T-helper 1 cell (primary cell): Measurements from ENCODE around the gene TSHZ1.
A peak's percentile ranks its signal among the peaks of the same experiment; 100 is the strongest.

ENCODE experiments used
- DNase-seq, 5 donors: peaks; one replicate each; pipeline ENCODE4 v3.0.0-alpha.2; 2012 to 2020

The TSHZ1 gene

DNA sequence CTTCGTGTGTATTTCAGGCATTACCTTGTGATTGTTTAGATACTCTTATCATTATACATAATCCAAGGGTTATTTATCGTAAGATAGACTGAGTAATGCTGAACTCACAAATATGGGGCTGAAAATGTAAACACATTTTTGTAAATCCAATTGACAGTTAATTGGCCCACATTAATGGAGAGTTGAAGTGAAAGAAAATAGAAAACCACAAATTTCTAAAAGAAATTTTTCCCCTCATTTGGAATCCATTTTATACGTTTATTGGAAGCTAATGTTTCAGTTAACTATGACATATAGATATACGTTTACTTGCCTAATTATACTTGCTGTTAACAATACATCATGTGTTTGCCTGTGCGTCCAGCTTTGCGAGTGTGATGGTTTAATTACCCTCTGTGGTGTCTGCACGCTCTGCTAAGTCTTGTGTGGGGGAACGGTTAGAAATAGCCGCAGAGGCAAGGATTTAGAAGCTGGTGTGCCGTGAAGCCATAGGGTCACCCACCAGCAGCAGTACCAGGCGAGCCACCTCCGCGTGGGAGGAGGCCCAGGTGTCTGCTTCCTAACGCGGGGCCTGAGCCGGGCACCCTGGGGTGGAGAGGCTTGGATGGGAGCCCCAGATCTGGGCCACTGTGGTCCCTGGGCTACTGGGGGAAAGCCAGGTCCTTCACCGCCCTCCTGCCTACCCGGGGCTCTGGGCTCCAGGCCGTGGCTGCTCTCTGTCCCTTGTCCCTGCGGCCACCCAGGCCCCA, 38.0 kb downstream of the TSHZ1 start:
- no peak for DNase-seq

DNA sequence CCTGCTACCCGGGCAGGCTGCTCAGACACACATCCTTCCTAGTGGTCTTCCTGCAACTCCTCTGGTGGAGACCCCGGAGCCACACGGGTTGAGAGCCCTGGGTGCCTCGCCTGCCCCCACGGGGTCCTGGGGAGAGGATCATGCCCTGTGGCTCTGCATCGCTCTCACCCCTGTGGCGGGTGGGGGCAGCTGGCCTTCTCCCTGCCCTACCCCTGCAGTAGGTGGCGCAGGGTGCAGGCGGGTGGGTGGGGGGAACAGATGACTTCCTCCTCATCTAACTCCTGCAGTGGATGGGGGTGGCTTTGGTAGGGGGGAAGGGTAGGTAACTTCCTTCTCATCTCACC, 38.5 kb downstream of the TSHZ1 start:
- DNase-seq = no peak

DNA sequence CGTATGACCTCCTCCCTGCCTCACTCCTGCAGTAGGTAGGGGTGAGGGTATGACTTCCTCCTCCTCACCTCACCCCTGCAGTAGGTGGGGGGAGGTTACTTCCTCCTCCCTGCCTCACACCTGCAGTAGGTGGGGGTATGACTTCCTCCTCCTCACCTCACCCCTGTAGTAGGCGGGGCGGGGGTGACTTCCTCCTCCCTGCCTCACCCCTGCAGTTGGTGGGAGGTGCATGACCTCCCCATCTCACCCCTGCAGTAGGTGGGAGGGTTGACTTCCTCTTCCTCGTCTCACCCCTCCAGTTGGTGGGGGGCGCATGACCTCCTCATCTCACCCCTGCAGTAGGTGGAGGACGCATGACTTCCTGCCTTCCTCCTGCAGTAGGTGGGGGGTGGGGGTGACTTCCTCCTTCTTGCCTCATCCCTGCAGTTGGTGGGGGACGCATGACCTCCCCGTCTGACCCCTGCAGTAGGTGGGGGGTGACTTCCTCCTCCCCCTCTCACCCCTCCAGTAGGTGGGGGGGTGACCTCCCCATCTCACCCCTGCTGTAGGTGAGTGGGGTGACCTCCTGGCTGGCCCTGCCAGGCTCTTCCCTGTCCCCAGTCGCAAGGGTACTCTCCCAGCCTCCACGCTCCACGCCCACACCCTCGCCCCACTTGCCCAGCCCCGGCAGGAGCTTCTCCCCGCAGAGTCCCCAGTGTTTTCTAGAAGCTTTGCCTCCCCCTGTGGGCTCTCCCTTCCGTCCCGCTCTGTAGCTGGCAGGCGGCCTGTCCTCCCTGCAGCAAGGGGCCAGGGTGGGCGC, 39.3 kb downstream of the TSHZ1 start:
- DNase-seq = peak in 1 of 5 donors; percentile 29

DNA sequence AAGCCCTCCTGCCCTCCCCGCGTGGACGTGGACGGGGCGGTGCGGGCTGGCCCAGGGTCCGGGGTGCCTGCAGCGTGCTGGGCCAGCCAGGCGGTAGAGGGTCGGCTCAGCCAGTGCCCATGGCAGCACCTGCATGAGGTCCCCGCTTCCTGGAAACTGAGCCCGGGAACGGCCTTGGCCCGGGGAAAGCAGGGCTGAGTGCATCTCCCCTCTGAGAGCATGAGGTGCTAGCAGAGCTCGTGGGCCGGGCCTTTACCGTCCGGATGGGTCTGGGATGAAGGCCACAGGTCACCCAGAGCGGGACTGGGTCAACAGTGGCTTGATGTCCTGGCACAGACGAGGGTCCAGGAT, 39.8 kb downstream of the TSHZ1 start:
- DNase-seq = no peak

GRCh38 chr18:75251466-75251865, 40.9 kb downstream of the TSHZ1 start:
- DNase-seq = no peak

DNA sequence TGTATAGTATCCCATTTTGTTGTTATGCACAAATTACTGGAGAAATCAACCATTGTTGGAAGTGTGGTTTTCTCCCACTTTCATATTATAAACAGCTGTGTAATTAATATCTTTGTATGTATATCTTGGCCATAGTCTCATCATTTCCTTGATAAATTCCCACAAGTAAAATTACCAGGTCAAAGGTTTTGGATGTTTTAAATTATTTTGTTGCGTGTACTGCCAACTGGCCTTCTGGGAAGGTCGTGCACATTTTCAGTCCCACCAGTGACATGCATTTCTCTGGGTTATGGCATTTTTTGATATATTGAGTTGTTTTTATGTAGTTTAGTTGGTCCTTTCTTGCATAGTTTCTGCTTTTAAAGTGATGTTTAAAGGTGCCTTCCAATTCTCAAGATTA, 41.5 kb downstream of the TSHZ1 start:
- no peak for DNase-seq

DNA sequence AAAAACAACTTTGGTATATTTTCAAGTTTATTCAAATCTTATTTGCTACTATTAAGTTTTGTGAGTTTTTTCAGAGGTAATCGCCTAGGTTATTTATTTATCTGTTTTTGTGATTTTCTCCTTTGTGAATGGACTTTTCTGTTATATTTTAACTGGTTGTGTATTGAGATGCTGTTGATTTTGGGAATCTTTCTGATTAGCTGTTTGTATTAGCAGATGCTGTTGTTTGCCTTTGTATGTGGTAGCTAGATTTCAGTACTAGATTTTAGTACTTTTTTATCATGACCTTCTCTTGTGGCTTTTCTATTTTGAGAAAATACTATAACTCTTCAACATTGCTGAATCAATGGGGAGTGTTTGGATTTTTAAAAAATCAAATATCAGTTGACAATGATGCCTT, 42.4 kb downstream of the TSHZ1 start:
- no peak for DNase-seq

DNA sequence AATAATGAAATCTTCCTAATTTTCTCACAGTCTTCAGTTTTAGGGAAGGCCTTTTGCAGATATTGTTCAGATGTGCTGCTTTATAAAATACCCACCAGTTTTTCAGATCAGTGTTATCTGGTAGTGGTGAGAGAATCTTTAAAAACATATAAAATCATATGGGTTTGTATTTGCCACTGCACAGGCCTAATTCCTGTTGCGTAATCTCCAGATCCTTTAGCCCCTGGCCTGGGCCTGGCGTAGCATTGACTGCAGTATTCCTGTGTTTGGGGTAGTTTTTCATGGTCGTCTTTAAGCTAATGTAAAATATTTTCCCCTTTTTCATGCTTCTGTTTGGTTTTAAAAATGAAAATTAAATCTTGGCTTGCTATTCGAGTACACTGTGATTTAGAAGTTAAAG, 43.2 kb downstream of the TSHZ1 start:
- no peak for DNase-seq

DNA sequence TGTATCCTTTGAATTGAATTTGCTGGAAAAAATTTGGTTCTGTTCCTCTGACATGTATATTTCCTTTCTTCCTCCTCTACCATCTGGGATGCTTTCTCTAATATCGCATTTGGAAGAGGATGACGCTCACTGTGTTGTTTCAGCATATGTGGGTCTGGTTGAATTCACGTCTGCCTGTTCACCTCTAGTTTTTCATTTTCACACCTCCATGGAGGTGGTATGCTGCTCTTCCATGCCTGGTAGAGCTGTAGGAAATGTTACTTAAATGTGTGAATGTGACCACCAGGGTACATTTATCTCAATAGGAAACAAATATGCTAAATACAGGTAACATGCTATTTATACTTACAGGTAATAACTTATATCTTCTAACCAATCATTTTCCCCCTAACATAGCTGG, 44.5 kb downstream of the TSHZ1 start:
- DNase-seq = no peak

DNA sequence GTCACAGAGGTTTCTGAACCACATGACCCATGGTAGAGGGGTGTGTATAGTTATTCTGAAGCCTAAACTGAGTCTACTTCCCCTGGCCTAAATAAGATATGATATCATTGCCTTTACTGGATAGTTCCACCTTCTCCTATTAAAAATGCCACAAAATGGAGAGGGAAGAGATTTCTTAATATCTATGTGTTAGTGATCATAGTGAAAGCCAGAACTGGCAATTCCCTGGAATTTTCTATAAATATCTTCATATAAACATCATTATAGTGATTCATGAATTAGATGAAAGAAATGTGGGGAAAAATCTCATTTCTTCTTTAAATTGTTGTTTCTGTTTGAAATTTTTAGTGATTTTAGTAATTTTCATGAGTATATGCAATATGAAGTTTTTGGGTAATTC, 45.8 kb downstream of the TSHZ1 start:
- DNase-seq = no peak

DNA sequence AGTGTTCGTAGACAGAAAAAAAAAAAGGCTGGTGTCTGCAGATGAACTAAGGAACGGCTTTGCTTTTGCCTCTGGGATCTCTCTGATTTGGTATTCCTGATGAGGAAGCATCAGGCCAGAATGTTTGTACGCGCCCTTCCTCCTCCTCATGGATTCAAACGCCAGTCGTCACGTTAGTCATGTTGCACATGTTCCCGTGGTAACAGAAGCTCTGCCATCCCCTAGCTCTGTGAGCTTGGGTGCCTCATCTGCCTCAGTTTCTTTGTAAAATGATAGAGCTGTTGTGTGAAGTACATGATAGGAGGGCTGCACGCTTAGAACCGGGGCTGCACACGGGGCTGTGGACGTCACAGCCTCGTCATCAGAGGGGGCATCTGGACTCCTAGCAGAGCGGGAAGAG, 47.0 kb downstream of the TSHZ1 start:
- no peak for DNase-seq

DNA sequence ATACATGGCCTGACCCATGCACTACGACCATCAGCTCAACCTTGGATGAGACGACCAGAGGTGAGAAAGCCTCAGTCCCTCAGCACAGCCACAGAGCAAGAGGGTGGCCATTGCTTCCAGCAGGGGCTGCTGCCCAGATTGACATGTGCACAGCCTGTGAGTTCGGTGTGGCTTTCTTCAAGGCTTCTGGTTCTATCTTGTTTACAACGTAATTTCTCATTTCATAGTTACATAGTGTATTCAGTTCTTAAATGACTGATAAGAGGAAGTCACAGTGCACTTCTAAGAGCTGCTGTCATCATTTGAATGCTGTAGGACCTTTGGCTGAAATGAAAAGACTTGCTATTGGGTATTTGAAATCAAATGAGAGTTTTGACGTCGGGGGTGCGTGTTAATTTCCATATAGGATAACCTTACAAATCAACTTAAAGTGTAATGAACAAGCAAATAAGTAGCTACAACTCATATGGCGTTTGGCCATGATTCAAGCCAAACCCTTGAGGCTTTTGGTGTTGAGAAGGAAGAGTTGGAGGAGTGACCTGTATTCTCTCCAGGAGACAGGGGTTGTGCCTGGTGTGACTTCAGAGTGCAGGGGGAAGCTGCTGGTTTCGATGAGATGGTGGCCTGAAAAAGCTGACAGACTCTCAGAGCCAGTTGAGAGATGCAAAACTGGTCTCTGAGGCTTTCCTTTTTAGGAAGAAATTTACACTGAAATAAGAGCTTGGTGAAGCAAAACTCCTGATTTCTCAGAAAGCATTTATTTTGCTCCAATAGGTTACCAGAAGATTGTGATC, 51.0 kb downstream of the TSHZ1 start:
- DNase-seq = peak in 1 of 5 donors; percentile 69

GRCh38 chr18:75262511-75262910, 51.9 kb downstream of the TSHZ1 start:
- no peak for DNase-seq

DNA sequence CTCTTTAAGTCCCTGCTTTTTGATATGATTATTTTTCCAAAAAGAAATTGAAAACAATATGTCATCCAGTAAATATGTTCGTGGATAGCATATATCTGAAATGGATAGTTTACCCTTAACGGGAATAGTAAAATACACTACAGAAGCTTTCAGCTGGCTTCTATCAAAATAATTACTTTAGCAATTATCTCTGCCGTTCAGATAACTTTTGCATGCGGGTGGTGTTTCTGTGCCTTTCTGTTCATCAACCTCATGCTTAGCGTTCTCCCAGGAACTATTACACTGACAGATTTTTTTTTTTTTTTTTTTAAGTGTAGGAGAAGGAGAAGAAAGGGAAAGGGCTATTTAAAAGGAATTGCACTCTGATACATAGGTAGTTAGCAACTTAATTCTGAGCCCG, 53.6 kb downstream of the TSHZ1 start:
- DNase-seq = no peak

DNA sequence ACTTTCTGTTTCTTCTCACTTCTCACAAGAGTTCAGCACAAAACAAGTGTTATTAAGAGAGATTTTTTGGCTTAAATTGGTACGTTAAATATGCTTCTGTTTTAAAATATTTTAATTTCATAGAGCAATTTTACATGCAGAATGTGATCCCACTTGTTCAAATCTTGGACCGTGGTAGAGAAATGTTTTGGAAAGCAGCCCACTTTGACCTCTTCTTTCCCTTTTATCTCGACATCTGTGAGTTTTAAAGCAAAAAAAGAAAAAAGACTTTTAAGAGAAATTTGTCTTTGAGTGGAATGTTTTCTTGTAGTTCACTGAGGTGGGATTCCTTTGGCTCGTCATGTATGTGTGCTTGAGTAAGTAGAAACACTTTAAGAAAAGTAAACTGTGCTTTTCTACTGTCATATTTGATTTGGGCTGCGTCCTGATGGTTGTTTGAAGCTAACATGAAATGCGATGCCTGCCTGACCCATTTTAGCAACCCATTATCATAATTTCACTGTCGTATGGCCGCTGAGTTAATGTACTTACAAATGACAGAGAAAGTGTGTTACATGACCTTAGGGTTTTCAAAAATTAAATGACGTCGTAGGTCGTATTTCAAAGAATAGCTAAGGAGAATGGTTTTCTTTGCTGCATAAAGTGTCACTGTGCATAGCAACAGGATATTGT, 54.5 kb downstream of the TSHZ1 start:
- DNase-seq = no peak

GRCh38 chr18:75265872-75266271, 55.3 kb downstream of the TSHZ1 start:
- no peak for DNase-seq

DNA sequence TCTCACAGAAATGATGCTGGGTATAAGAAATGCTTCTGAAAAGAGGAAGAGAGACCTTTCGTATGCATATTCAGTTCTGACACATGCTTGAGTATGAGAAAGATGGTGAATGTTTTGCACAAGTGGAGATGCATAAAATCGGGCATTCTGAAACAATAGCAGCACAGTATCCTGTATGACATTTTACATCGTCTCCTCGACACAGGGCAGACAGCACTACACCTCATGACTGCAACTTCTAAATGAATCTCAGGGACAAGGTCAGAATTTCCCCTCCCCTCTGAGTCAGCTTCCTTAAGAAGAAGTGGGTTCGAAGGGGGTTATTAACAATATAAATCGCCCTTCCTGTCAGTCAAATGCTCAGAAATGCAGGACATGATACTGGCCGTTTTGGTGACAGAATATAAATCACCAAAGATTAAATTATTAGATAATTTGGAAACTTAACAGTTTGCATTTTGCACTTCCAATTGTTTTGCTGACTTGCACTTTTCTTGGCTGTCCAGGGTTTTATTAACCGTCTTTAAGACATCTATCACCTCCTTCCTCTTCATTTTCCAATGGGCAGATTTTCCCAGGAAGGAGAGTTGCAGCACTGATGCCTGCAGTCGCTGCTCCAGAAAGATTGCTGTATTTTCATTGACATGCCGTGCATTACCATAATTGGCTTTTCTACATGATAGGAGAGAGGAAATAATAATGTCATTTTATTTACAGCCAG, 57.2 kb downstream of the TSHZ1 start:
- no peak for DNase-seq

DNA sequence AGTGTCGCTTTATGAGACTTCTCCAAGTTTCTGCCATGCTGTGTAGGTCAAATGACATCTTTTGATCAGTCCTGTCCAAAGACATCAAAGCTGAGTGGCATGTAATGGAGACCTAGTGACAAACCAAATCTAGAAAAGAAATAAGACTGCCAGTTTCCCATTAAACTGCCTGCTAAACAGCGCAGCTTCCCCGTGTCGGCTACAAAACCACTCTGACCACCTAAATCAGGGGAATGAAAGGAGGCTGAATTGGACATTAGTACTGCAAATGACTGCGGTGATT, 57.7 kb downstream of the TSHZ1 start:
- no peak for DNase-seq

GRCh38 chr18:75269124-75269680, 58.6 kb downstream of the TSHZ1 start:
- no peak for DNase-seq

- DNase-seq = no peak
These were observed 59.1 kb downstream of the TSHZ1 start for GRCh38 chr18:75269696-75270095.

GRCh38 chr18:75271952-75272351, 61.4 kb downstream of the TSHZ1 start:
- DNase-seq = no peak

- DNase-seq = no peak
These were observed 63.2 kb downstream of the TSHZ1 start for GRCh38 chr18:75273817-75274216.
